Lower leg skin (tissue), 3 donors: ENCODE data around the gene MEI1.

Experiments used
- POLR2A ChIP-seq, 2 donors: fragments of 450-650 bp; IDR thresholded peaks; one replicate each; pipeline ENCODE4 v1.6.1; 2016 to 2017; ENCODE audit warnings: antibody characterized with exemption in 2 of 2, mild to moderate bottlenecking in 1 of 2, moderate library complexity in 1 of 2
- TF ChIP-seq, protein P1 (sequence below), 3 donors: fragments of 450-650 bp; IDR thresholded peaks; one replicate each; pipeline ENCODE4 v1.5.1; 2016; ENCODE audit warnings: antibody characterized with exemption in 3 of 3, mild to moderate bottlenecking in 3 of 3, moderate library complexity in 2 of 3

DNA sequence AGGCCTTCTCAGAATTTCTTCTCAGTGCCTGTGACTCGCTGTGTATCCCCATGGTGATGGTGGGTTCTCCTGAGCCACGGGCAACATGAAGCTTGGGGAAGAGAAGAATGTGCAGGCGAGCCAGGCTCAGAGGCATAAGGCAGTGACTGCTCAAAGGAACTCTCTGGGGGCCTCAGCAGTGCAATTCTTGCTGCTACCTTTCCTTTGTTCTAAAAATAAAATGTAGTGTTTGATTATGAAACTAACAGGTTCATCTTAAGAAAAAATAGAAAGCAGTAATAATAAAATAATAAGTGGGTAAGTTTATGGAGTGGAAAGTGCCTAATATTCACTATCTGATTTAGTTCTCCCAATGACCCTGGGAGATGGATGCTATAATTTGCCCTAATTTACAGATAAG lies 46.7 kb downstream of the MEI1 start:
- TF ChIP-seq, protein P1, sequence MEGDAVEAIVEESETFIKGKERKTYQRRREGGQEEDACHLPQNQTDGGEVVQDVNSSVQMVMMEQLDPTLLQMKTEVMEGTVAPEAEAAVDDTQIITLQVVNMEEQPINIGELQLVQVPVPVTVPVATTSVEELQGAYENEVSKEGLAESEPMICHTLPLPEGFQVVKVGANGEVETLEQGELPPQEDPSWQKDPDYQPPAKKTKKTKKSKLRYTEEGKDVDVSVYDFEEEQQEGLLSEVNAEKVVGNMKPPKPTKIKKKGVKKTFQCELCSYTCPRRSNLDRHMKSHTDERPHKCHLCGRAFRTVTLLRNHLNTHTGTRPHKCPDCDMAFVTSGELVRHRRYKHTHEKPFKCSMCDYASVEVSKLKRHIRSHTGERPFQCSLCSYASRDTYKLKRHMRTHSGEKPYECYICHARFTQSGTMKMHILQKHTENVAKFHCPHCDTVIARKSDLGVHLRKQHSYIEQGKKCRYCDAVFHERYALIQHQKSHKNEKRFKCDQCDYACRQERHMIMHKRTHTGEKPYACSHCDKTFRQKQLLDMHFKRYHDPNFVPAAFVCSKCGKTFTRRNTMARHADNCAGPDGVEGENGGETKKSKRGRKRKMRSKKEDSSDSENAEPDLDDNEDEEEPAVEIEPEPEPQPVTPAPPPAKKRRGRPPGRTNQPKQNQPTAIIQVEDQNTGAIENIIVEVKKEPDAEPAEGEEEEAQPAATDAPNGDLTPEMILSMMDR (IDR thresholded peaks at IDR 0.05), result no peak
- TF ChIP-seq POLR2A (IDR thresholded peaks at IDR 0.05), result no peak
